GM21825 (cell line): ENCODE results near the gene DGKB.

Source experiments
- ATAC-seq: cut with Tn5 transposase; IDR thresholded peaks from one replicate; pipeline ENCODE4 v1.9.1; 2021; ENCODE audit warnings: mild to moderate bottlenecking, moderate library complexity; ENCODE audit not compliant: unreplicated experiment

DGKB gene

DNA sequence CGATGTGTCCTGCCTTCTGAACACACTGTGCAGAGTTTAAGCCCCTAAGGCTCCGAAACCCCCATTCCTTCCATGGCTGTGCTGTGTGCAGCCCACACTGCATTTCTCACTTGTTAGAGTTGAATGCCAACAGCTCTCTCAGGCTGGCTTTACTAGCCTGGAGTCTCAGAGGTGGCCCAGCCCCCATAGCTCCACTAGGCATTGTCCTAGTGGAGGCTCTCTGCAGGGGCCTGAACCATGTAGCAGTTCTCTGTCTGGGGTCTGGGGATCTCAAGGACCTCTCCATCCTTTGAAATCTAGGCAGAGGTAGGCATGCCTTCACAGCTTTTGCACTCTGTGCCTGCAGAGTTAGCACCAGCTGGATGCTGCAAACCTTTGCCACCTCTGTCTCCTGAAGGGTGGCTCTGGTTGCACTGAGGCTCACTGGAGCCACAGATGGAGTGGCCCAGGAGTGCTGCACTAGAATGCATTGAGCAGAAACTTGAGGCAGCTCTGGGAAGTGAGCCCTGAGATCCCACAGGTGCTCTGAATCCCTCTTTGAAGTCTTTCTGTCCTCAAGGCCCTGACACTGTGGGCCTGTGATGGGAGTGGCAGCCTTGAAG, 301.7 kb downstream of the DGKB start:
- no peak for ATAC-seq

DNA sequence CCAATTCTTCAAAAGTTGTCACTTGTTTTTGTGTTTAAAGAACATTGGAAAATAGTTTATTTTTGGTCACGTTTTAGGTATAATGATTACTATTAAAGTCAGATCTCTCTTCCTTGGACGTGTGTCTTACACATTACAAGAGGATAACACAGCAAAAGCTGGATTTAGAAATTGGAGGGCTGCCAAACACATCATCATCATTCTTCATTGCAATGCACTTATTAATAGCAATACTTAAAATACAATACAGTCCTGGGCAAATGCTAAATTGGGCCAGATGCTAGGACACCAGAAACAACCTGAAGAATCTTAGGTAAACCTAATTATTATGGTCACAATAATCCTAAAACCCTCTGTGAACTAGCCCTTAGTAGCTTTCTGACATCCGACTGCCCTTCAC, 303.6 kb downstream of the DGKB start:
- ATAC-seq = no peak

DNA sequence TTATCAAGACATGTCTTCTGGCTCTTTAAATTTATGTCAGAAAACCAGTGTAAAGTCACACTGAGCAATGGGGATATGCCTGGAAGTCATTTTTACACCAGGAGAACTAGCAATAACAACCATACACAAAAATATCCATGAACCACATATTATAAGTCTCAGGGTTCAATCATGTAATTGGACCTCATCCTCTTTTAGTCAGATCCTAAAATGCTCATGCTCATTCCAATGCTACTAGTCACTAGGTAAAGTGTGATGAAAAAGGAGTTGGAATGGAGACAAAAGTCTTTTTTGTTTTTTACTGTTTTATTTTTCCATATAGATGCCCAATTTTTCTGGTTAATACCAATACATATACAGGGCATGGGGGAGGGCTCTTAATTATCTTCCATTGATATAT, 306.1 kb downstream of the DGKB start:
- no peak for ATAC-seq

DNA sequence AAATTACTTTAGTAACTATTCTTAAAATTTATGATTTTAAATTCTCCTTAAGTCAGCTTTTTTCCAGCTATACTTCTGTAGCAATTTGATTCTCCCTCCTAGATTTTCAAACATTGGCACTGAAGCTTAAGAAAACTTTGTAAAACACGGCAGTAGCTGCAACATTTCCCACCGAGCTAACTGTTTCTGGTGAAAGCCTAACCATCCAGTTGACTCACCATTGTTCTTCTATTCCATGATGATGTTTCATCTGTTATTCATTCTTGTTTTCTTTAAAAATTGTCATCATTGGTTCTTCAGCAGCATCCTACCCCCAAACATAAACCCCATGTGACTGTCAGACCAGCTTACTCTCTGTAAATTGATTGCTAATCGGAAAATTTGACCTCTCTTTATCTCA, 312.3 kb downstream of the DGKB start:
- no peak for ATAC-seq

DNA sequence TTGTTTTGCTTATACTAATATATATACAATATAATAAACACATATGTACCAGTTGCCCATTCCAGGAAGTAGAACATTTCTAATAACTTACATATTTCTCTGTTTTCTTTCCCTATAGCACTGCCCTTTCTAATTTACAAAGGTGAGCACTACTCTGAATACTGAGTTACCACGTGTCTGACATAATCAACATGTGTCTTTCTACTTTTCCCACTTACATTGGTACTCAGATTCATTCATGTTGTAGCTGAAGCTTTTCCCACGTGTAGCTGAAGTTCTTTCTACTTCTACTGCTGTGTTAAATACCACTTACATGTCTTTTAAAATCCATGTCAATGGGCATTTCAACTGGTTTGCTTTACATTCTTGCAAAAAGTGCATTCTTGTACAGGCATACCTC, 317.3 kb downstream of the DGKB start:
- no peak for ATAC-seq

DNA sequence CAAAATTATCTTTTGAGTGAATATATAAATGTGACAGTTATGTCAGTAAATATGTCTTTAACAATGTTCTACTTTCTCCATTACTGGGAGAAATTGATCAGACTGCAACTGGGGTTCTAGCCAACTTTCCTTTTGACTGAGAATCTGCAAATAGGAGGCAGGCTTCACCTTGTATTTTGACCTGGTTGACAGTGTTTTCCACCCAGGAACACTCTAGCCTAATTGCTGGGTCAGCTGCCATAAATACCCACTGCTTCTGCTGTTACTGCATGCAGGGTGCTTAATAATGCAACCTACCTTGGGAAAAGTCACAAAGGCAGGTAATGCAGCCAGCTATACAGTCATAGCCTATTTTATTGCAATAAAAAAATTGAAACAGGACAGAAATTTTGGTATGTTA, 319.0 kb downstream of the DGKB start:
- ATAC-seq = no peak

DNA sequence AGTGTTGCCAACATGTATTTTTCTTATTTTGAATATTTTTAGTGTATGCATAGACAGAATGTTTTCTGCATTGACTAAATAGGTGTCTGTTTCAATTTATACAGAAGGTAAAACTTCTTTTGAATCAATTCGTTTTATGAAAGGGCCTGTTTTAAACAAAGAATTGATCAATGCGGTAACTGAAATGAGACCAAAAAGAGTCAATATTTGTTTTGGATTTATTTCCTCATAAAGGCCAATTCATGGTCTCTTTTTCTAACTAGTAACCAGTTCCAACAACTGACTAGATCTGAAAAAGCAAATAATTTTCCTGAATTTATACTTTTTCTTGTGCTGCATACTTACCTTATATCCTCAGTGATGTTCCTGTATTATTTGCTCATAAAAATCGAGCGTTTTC, 320.5 kb downstream of the DGKB start:
- no peak for ATAC-seq

DNA sequence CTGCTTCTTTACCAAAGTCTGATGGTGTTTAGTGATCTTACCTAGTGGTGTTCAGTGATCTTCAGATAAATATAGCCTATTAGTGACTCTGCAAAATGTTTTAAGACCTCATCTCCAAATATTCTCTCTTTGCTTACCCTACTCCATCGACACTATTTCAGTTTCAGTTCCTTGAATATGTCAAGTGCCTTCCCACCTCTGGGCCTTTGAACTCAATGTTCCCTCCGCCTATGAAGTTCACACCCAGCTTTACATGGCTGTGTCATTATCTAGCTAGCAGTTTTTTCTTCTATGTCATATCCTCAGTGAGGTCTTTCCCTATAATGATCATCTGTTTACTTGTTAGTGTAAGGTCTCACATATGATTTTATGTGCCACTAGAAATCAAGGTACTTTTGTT, 322.6 kb downstream of the DGKB start:
- no peak for ATAC-seq

DNA sequence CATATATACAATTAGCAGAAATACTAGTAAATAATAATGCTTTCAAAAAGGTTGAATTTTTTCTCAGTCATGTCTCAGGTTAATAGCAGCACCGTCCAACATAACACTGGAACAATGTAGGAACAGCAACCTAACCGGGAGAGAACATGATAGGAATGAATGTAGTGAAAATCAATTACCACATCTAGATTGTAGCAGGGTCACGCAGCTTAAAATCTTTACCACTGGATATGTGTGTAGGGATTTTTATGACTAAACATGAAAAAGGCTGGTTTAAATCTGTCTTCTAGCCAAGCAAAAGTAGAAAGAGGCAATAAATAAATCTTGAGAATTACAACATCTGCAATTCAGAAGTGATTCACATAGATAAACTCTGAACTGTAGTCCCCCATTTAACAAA, 326.0 kb downstream of the DGKB start:
- ATAC-seq = no peak

DNA sequence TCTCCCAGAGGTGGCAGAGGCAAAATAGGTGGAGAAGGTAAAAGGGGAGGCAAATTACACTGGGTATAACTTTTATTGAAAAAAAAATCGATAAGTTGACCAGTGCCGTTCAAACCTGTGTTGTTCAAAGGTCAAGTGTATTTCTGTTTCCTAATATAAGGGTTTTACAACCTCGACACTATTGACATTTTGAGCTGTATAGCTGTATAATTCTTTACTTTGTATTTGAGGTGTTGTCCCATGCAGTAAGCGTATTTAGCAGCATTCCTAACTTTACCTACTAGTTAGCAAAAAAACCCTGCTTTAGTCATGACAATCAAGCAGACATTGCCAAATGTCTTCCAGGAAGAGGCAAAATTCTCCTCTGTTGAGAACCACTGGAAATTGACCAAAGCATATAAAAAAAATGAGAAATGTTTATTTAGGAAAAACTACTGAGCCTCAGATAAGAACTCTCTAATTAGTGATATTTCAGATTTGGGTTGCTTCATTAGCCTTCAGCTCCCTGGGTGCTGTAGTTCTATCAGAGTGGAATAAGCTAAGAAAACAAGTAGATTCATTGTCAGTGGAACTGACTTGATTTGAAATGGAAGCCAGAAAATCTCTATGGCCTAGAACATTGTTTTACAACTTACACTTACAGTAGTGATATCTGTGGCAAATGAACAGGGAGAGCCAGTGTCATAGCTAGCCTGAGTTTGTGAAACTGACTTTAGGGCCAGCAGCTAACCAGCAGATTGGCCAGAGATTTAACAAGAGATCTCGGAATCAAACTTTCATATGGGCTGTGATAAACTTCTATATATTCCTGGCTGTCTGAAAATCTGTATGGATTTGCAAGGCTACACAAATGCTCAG, 331.6 kb downstream of the DGKB start:
- no peak for ATAC-seq

DNA sequence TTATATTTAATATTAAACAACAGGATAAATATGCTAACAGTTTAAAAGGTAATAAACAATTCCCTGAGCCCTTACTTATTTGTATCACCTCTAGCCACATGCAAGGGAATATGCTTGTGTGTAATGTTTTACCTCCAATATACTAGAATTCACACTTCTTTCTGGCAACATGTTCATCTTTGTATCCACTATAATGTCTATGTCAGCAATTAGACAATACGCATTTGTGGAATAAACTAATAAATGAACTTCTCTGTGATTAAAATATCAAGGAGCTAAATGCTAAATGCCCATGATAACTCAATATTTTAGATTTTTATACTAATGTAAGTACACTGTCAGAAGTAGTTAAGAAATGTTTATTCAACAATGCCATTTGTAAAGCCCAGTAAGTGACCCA, 350.5 kb downstream of the DGKB start:
- ATAC-seq = no peak

DNA sequence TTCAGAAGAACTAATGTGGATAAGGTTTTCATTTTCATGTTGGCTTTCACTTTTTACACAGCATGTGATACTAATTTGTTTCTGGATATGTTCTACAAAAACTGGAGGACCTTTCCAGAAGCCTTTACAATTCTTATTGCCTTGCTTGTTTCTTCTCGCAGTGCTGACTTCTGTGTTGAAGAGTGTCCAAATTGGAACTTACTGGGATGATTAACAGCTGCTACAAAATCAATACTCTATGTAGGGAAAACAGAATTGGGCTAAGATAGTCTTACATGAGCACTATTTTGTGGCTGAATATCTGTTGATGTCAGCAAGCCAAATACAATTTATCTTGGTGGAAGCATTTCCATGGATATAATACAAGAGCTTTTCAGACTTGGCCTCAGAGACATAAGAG, 351.2 kb downstream of the DGKB start:
- no peak for ATAC-seq

DNA sequence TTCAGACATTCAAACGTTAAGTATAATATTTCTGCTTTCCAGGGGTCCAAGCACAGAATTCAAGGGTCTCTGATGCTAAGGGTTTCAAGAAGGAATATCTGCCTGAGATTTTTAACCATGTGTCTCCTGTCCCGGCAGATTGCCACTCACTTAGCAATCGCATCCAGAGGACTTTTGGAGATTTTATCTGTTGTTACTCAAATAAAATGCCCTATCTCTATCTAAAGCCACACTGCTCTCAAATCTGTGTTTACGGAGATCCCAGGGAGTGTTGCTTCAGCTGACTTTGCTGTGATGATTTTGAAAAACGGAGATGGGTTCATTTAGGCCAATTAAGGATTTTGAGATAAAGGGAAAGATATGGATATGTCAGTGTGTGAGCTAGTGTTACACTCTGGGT, 359.9 kb downstream of the DGKB start:
- ATAC-seq = no peak

DNA sequence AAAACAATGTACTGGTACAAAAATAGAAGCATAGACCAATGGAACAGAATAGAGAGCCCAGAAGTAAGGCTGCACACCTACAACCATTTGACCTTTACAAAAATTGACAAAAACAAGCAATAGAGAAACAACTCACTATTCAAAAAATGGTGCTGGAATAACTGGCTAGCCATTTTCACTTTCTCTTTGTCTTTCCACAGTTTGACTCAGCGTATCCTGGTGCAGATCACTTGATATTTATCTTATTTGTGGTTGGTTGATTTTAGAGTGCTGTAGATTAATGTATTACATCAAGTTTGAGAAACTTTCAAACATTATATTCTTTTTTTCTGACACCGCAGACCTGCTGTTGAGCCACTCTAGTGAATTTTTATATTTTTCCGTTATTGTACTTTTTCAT, 381.4 kb downstream of the DGKB start:
- ATAC-seq = no peak

DNA sequence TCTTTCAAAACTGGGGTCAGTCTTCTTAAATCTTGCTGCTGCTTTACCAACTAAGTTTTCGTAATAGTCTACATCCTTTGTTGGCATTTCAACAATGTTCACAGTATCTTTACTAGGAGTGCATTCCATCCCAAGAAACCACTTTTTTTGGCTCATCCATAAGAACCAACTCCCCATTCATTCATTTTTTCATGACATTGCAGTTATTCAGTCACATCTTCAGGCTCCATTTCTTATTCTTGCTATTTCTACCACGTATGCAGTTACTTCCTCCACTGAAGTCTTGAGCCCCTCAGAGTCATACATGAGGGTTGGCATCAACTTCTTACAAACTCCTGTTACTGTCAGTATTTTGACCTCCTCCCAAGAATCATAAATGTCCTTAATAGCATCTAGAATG, 392.3 kb downstream of the DGKB start:
- ATAC-seq = no peak

DNA sequence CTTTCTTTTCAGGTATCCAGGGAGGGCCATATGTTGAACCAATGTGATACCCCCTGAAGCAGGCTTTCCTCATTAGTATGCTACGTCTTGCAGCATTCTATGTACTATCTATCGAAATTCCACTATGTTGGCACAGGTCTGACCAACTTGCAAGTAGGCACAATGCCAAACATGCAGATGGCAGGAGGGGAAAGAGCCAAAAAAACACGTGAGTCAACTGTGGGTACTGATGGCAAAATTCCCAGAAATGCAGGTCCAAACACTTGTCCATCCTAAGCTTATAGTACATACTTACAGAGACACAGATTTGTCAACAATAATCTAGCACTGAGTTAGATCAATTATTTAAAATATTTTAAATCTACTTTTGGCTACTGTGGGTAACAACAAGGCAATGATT, 394.9 kb downstream of the DGKB start:
- no peak for ATAC-seq

DNA sequence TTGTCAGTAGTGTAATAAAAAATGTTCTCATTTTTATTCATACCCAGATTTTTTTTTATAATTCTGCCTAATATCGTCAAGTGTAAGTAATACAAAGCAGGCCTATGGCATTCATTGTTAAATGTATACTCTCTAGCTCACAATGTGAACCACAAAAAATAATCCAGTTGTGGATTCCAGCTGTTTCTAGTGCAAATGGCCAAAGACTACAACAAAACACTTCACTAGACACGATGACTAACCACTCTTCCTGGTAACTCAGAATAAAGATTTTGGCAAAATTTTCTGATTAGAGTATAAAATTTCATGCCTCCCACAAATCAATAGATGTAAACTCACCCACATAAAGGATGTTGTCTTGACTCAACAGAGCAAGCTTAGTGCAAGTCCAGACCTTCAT, 396.6 kb downstream of the DGKB start:
- ATAC-seq = no peak

DNA sequence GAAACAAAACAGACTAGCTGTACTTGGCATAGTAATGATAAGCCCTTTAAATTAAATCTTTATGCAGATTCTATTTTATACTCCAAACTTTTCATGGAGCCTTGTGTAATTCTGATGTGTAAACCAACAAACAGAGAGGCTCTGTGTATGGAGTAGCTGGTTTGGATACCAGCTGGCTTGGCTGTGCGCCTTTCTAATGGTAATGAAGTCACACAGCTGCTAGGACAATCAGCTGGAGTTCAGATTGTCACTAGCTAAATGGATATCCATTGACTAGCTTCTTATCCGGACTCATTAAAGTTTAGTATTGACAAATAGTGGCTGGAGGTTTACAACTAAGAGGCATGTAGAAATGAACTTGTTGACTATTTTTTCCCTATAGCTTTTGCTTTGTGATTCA, 398.4 kb downstream of the DGKB start:
- no peak for ATAC-seq

DNA sequence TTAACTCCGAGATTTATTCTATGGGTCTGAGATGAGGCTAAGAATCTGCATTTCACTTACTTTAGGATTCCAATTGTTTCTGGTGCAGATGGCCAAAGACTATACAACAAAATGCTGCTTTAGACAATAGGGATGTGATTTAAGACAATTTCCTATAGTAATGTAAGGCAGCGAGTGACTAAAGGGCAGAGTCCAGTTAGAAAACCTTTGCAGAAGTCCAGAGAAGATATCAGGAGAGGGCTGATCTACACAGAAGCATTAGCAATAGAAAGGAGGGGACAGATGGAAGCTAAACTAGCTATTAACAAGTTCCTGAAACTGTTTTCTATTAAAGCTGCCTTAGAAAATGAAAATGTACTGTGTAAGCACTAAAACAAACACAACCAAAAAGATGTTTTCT, 398.9 kb downstream of the DGKB start:
- no peak for ATAC-seq

DNA sequence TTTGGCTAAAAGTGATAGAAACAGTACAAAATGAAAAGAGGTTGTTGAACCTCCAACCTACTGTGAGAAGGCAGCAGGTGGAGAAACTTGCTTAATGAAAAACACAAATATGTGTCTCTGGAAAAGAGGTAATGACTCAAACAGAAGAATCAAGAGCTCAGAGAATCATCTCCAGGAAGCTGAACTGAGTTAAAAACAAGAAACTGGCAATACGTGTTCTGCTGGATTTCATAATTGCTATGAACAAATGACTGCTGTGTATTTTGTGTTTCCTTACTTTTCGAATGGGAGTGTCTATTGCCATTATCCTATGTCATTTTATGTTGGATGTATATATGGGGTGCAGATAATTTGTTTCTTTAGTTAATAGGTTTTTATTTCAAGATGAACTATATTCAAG, 401.1 kb downstream of the DGKB start:
- no peak for ATAC-seq

DNA sequence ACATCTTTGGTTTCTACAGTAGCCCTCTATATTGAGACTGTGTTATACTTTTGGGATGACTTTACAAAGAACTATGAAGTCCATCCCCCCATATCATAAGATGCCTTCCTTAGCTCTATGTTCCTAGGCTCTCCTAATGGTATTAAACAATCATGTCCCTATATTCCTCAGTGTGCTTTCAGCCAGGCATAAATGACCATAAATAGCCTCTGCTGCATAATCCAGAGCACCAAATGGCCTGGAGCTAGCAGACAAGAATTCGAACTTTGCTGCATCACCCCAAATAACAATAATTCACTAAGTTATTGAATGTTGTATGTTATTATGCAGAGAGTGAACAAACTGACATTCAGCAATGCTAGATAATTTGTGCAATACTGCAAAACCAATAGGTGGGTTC, 405.2 kb downstream of the DGKB start:
- no peak for ATAC-seq

DNA sequence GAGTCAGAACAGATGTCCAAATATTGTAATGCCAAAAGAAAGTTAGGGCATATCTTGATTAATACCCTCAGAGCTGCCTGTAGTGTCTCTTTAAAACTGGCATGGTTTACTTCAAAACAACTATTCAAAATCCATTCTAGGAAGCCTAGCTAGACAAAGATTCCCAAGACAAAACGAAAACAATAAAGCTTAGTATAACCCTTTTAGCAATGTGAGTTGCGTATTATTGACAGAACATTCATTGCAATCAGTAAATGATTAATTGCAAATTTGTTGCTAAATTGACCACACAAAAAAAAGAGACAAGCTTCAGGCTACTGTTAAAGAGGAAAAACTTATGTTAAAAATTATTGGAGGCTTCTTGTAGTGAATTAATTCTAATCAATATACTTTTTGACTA, 406.9 kb downstream of the DGKB start:
- ATAC-seq = no peak
